Measurements from ENCODE around the gene CHSY3. TPM values are rescaled to one million over a fixed set of nuclear protein-coding genes. Genes with fewer than 3 reads are reported as not detected.

Gene CHSY3
- total and polyA plus RNA-seq, 5 donors = 0.68 to 3.6 (median 2.3) TPM

DNA sequence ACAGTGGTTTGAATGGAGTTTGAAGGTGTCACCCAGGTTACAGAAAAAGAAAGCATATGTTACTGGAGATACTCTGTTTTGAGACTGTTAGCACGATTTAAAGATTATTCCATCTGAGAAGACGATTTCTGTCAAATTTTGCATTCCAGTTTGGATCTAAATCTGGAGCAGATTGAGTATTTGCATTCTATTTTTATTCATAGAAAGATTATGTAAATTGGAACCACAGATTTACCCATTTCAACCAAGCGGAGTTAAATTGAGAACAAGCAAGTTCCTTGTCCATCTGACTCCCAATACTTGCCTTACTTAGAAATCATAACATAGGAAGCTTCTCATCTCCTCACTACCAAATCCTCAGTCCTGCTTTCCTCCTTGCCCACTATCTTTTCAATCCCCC is 255.7 kb downstream of the CHSY3 start:
- H3K4me3 ChIP-seq (ENCODE audit: low read length) = no peak overlapping the region
- intact Hi-C loops (cut with DNase I) = no loop called here
- H3K27me3 ChIP-seq (ENCODE audit: control insufficient read depth, insufficient read depth) = no peaks in the 10 kb centered on the region
- ATAC-seq = no peak
- DNase-seq = no peak
- no peak overlapping the region for H3K27ac ChIP-seq (ENCODE audit: low read length)
- H3K4me1 ChIP-seq (ENCODE audit: control insufficient read depth, insufficient read depth, low read length) = no peaks in the 10 kb centered on the region
- 92% methylated on average over 3 of the region's 3 CpGs for WGBS
- no peaks in the 10 kb centered on the region for H3K9me3 ChIP-seq (ENCODE audit: control insufficient read depth, low read length)

DNA sequence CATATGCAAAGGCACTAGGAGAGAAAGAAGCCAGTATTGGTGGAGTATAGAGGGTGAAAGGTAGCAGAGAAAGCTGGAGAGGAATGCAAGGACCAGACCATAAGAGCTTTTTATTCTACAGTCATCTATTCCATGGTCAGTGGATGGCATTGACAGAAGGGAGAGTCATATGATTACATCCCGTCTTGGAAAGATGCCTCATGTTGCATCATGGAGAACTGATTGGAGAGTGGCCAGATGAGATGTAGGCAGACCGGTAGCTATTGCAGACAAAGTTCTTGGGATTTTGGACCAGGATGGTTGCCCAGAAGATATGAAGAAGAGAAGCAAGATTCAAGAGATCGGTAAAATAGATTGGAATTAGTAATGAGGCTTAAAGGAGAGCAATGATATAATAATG is 260.7 kb downstream of the CHSY3 start:
- no peaks in the 10 kb centered on the region for H3K4me1 ChIP-seq (ENCODE audit: control insufficient read depth, insufficient read depth, low read length)

DNA sequence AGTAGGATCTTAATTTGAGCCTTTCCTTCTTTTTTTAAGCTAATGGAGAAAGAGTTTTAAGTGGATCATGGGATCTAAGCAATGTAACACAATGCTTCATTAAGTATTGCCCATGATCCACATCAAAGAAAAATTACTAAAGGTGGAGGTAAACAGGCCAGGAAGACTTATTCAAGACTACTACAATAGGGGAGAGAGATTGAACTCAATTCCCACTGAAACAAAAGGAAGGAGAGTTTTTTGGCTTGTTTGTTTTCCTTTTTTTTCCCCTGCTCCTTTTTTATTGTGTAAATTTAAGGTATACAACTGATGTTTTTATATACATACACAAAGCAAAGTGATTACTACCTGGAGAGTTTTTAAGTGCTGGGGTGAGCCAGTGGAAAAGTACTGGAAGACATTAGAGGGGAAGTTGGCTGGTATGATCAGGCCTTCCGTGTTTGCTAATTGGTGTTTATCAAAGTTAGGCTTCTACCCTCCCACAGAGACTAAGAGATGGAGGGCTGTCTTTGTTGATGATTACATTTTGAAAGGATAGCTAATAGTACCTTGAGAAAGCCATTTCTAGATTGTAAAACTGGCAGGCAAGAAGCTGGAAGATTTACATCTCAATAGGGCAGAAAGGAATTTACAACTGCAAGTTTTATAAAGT is 262.7 kb downstream of the CHSY3 start:
- DNase-seq (no peak), ATAC-seq (no peak)
- Histone ChIP-seq H3K4me3 (ENCODE audit: low read length) (no peak overlapping the region), H3K4me1 (ENCODE audit: control insufficient read depth, insufficient read depth, low read length) (no peaks in the 10 kb centered on the region), H3K27ac (ENCODE audit: low read length) (no peak overlapping the region), H3K27me3 (ENCODE audit: control insufficient read depth, insufficient read depth) (no peaks in the 10 kb centered on the region), H3K9me3 (ENCODE audit: control insufficient read depth, low read length) (no peaks in the 10 kb centered on the region)
- intact Hi-C loops (cut with DNase I) = no loop called here
- 52% methylated on average over 1 of the region's 1 CpG for WGBS

More for the DNA sequence above, 260.7 kb downstream of the CHSY3 start:
- no peak for DNase-seq
- no peak for ATAC-seq
- 67% methylated on average over 3 of the region's 3 CpGs for WGBS
- no peak overlapping the region for H3K27ac ChIP-seq (ENCODE audit: low read length)
- no peaks in the 10 kb centered on the region for H3K27me3 ChIP-seq (ENCODE audit: control insufficient read depth, insufficient read depth)
- H3K4me3 ChIP-seq (ENCODE audit: low read length) = no peak overlapping the region
- no peaks in the 10 kb centered on the region for H3K9me3 ChIP-seq (ENCODE audit: control insufficient read depth, low read length)
- intact Hi-C loops (cut with DNase I) = no loop called here

DNA sequence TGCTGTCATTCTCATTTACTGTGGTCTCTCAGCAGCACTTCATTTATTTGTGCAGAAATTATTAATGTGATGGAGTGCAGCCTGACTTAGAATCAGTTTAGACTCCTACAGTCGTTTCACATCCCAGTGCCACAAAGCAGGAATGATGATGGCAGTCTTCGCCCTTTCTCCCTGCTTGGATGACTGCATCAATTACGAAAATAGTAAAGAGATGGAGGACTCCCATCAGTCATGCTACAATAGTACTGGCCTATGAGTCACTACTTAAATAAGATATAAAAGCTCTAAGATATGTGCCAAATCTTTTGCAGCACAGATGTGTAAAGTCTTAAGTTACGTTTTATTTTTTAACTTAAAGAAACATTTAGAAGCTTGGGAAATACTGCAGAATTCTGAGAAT is 263.9 kb downstream of the CHSY3 start:
- Histone ChIP-seq H3K4me3 (ENCODE audit: low read length) (no peak overlapping the region), H3K27ac (ENCODE audit: low read length) (no peak overlapping the region), H3K27me3 (ENCODE audit: control insufficient read depth, insufficient read depth) (no peaks in the 10 kb centered on the region), H3K4me1 (ENCODE audit: control insufficient read depth, insufficient read depth, low read length) (no peaks in the 10 kb centered on the region), H3K9me3 (ENCODE audit: control insufficient read depth, low read length) (no peaks in the 10 kb centered on the region)
- WGBS = 71% methylated on average over 4 of the region's 4 CpGs
- DNase-seq = no peak
- no peak for ATAC-seq
- intact Hi-C loops (cut with DNase I) = no loop called here

DNA sequence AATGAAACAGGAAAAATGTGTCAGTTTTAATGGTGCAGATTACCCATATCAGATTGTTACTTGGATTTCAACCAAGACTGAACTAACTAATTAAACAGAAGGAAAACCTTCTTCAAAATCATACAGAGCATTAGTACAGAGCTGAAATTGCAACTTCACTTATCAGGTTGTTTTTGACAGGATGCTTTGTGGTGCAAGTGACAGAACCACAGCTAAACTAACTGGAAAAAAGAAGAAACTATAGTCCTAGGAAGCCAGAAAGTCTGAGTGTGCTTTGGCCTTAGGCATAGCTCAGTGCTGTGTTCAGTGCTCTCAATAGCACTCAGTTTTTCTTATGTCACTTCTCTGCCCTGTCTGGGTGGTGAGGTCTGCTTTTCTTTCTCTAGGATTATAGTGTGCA is 267.4 kb downstream of the CHSY3 start:
- Histone ChIP-seq H3K4me1 (ENCODE audit: control insufficient read depth, insufficient read depth, low read length) (no peaks in the 10 kb centered on the region), H3K27ac (ENCODE audit: low read length) (no peak overlapping the region), H3K4me3 (ENCODE audit: low read length) (no peak overlapping the region), H3K9me3 (ENCODE audit: control insufficient read depth, low read length) (no peaks in the 10 kb centered on the region), H3K27me3 (ENCODE audit: control insufficient read depth, insufficient read depth) (no peaks in the 10 kb centered on the region)
- DNase-seq (no peak), ATAC-seq (no peak)
- intact Hi-C loops (cut with DNase I) = no loop called here

DNA sequence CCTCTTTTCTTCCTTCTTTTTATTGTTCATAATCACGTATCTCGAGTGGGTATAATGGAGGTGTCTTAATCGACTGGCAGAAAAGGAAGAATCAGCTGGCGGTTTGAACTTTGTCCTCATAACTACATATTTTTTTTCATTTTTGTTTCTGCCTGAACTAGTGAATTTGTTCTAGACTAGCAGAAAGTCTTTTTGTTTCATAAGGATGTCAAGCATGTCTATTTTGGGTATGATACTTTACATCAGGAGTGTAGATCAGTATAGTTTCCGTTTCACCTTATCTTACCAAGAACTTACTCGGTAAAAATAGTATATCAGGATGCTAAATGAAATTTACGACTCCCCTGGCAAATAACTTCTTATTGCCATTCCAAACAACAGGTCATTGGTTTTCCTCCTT is 278.9 kb downstream of the CHSY3 start:
- Histone ChIP-seq H3K4me3 (ENCODE audit: low read length) (no peak overlapping the region), H3K4me1 (ENCODE audit: control insufficient read depth, insufficient read depth, low read length) (no peaks in the 10 kb centered on the region), H3K27ac (ENCODE audit: low read length) (no peak overlapping the region), H3K27me3 (ENCODE audit: control insufficient read depth, insufficient read depth) (no peaks in the 10 kb centered on the region), H3K9me3 (ENCODE audit: control insufficient read depth, low read length) (no peaks in the 10 kb centered on the region)
- intact Hi-C loops (cut with DNase I) = no loop called here
- DNase-seq (no peak), ATAC-seq (no peak)
- 86% methylated on average over 7 of the region's 7 CpGs for WGBS

DNA sequence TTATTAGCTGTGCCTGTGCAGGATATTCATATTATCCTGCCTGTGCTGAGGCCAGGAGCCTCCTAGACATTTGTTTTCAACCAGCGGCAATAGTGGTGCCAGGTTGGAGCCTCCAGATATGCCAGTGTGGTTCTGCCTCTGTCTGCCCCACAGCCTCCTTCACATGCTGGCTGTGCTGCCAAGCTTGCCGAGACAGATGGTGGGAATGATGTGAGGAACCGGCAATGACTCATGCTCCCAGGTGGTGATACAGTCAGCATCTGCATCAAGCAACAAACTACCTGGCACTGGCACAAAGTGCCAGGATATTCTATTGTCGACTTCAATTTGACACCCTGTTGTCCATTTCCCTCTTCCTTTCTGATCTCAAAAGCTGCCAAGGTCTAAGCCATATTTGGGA is 285.7 kb downstream of the CHSY3 start:
- intact Hi-C loops (cut with DNase I) = no loop called here
- DNase-seq = no peak
- ATAC-seq = no peak
- Histone ChIP-seq H3K9me3 (ENCODE audit: control insufficient read depth, low read length) (no peaks in the 10 kb centered on the region), H3K27ac (ENCODE audit: low read length) (no peak overlapping the region), H3K4me1 (ENCODE audit: control insufficient read depth, insufficient read depth, low read length) (no peaks in the 10 kb centered on the region), H3K4me3 (ENCODE audit: low read length) (no peak overlapping the region), H3K27me3 (ENCODE audit: control insufficient read depth, insufficient read depth) (no peaks in the 10 kb centered on the region)
- WGBS = 88% methylated on average over 4 of the region's 4 CpGs

DNA sequence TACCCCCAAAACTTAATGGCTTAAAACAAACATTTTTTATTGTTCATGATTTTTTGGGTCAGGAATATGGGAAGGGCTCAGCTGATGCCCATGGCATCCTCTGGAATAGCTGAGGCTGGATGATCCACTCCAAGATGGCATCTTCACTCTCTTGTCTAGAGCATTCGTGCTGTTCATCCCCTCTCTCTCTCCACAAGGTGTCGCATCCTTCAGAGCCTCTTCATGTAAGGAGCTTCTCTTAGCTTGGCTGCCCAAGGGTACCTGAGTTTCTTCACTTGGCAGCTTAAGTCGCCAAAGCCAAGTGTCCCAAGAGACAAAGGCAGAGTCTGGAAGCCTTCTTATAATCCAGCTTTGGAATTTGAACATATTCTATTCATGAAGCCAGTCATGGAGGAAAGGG is 294.7 kb downstream of the CHSY3 start:
- DNase-seq = no peak
- H3K27me3 ChIP-seq (ENCODE audit: control insufficient read depth, insufficient read depth) = no peaks in the 10 kb centered on the region
- ATAC-seq = no peak
- H3K27ac ChIP-seq (ENCODE audit: low read length) = no peak overlapping the region
- 60% methylated on average over 3 of the region's 3 CpGs for WGBS
- intact Hi-C loops (cut with DNase I) = no loop called here
- H3K4me3 ChIP-seq (ENCODE audit: low read length) = no peak overlapping the region
- no peaks in the 10 kb centered on the region for H3K4me1 ChIP-seq (ENCODE audit: control insufficient read depth, insufficient read depth, low read length)
- H3K9me3 ChIP-seq (ENCODE audit: control insufficient read depth, low read length) = no peaks in the 10 kb centered on the region

DNA sequence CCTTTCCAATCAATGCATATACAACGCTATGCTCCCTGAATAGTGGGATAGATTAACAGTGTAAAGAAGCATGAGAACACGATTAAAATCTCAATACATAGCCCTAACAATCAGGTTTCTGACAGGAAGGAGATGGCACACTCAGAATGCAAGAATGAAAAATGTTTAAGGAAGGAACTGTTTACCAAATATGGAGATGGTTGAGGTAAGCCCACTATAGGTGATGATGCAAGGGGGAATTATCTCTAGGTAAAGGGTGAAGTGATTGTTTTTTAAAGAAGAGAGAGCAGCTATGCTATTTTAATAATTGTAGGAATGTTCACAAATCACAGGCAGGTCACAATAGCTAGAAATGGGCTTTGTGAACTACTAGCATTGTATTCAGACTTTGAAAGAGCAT is 302.4 kb downstream of the CHSY3 start:
- H3K4me3 ChIP-seq (ENCODE audit: low read length) = no peak overlapping the region
- H3K4me1 ChIP-seq (ENCODE audit: control insufficient read depth, insufficient read depth, low read length) = no peaks in the 10 kb centered on the region
- no peaks in the 10 kb centered on the region for H3K9me3 ChIP-seq (ENCODE audit: control insufficient read depth, low read length)
- intact Hi-C loops (cut with DNase I) = no loop called here
- ATAC-seq = no peak
- 69% methylated on average over 2 of the region's 2 CpGs for WGBS
- H3K27me3 ChIP-seq (ENCODE audit: control insufficient read depth, insufficient read depth) = no peaks in the 10 kb centered on the region
- no peak overlapping the region for H3K27ac ChIP-seq (ENCODE audit: low read length)
- DNase-seq = no peak

DNA sequence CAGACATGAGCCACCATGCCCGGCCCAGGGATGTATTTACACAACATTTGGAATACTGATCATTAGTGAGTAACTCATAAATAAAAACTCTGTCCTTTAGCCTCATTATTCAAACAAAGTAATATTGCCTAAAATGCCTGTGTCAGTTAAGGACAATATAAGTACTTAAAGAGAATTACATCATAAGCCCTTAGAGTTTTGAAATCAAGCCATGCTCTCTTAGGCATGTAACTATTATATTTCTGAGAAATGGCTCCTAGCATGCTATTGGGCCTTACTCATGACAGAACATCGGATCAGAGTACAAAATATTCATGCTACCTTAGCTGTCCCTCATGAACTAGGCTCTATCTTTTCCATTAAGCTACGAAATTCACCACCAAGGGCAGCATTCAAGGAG is 309.3 kb downstream of the CHSY3 start:
- 87% methylated on average over 3 of the region's 3 CpGs for whole genome bisulfite sequencing
- no peak overlapping the region for H3K4me3 ChIP-seq (ENCODE audit: low read length)

DNA sequence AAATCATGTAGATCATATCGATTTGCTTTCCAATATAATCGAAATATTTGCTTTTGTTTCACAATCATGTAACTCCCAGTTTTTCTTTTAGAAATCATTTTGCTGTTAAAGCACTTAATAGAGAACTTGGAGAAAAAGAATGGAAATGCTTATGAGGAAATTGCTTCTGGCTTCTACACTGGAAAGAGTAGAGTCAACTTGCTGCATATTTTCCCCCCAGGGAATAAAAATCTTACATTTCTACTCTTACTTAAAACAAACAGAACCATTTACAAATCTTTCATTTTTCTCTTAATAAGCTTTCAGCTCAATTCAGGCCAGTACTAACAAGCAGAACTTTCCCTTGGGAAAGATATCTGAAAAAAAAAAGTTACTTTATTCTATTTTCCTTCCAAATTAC is 312.0 kb downstream of the CHSY3 start:
- H3K4me3 ChIP-seq (ENCODE audit: low read length) = no peak overlapping the region
- WGBS = 54% methylated on average over 2 of the region's 2 CpGs
- DNase-seq (no peak), ATAC-seq (no peak)
- peaks cover 1% of the 10 kb centered on the region for H3K4me1 ChIP-seq (ENCODE audit: control insufficient read depth, insufficient read depth, low read length)
- H3K9me3 ChIP-seq (ENCODE audit: control insufficient read depth, low read length) = no peaks in the 10 kb centered on the region
- no peak overlapping the region for H3K27ac ChIP-seq (ENCODE audit: low read length)
- intact Hi-C loops (cut with DNase I) = no loop called here
- no peaks in the 10 kb centered on the region for H3K27me3 ChIP-seq (ENCODE audit: control insufficient read depth, insufficient read depth)

More for the DNA sequence above, 309.3 kb downstream of the CHSY3 start:
- DNase-seq = no peak
- Histone ChIP-seq H3K4me1 (ENCODE audit: control insufficient read depth, insufficient read depth, low read length) (peaks cover 1% of the 10 kb centered on the region), H3K27ac (ENCODE audit: low read length) (no peak overlapping the region), H3K27me3 (ENCODE audit: control insufficient read depth, insufficient read depth) (no peaks in the 10 kb centered on the region), H3K9me3 (ENCODE audit: control insufficient read depth, low read length) (no peaks in the 10 kb centered on the region)
- intact Hi-C loops (cut with DNase I) = no loop called here
- no peak for ATAC-seq

DNA sequence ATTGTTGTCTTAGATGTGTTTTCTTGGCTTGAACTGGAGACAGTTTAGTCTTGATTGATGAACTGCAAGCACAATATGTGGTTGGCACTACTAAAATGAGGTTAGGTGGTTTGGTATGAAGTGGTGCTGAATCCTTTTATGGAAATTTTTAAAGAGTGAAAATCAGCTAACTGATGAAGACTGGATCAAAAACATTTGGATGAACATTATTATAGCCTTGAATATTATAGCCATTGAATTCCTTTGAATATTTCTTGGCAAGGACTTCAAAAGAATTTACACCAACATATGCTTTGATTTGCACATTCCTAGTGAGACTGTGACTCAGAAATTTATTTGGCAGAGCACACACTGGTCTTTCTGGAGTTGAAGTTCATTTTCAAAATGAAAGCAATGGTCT is 318.3 kb downstream of the CHSY3 start:
- H3K27me3 ChIP-seq (ENCODE audit: control insufficient read depth, insufficient read depth) = no peaks in the 10 kb centered on the region
- DNase-seq (no peak), ATAC-seq (no peak)
- intact Hi-C loops (cut with DNase I) = no loop called here
- no peaks in the 10 kb centered on the region for H3K4me1 ChIP-seq (ENCODE audit: control insufficient read depth, insufficient read depth, low read length)
- H3K27ac ChIP-seq (ENCODE audit: low read length) = no peak overlapping the region
- H3K4me3 ChIP-seq (ENCODE audit: low read length) = no peak overlapping the region
- no peaks in the 10 kb centered on the region for H3K9me3 ChIP-seq (ENCODE audit: control insufficient read depth, low read length)

Measured in right cardiac atrium (tissue), 5 donors.